GM23338 (cell line): ENCODE data around the gene DAB1. TPM values are rescaled to one million over a fixed set of nuclear protein-coding genes. Genes with fewer than 3 reads are reported as not detected.

ENCODE experiments used
- ATAC-seq: fragments of 200-7000 bp; cut with Tn5 transposase; 3 replicates; pipeline ENCODE4 v1.9.1; 2020
- DNase-seq: peaks from one replicate; pipeline ENCODE4 v3.0.0-alpha.2; 2015; ENCODE audit warnings: low spot score
- H2AFZ ChIP-seq: fragments of 200-600 bp; sonication (generic); 2 replicates; pipeline ENCODE4 v1.8.0; 2016; ENCODE audit warnings: antibody characterized with exemption, mild to moderate bottlenecking, moderate library complexity
- H3F3A ChIP-seq: fragments of 200-600 bp; sonication (generic); replicated peaks from 2 replicates; pipeline ENCODE4 v1.8.0; 2017; ENCODE audit warnings: antibody characterized with exemption, mixed run types, low read depth
- H3K27ac ChIP-seq: fragments of 200-600 bp; sonication (generic); 2 replicates; pipeline ENCODE4 v1.6.1; 2016; ENCODE audit warnings: low read depth
- H3K27me3 ChIP-seq: fragments of 200-600 bp; sonication (generic); 2 replicates; pipeline ENCODE4 v1.8.0; 2016; ENCODE audit warnings: mild to moderate bottlenecking, mixed run types, moderate library complexity; ENCODE audit not compliant: insufficient read depth
- H3K36me3 ChIP-seq: fragments of 200-600 bp; sonication (generic); 2 replicates; pipeline ENCODE4 v1.8.0; 2016; ENCODE audit warnings: mild to moderate bottlenecking; ENCODE audit not compliant: insufficient read depth
- H3K4me1 ChIP-seq: fragments of 200-600 bp; sonication (generic); 2 replicates; pipeline ENCODE4 v1.8.0; 2016; ENCODE audit warnings: mild to moderate bottlenecking, moderate library complexity; ENCODE audit not compliant: insufficient read depth
- H3K4me2 ChIP-seq: fragments of 200-600 bp; sonication (generic); 2 replicates; pipeline ENCODE4 v1.7.1; 2017; ENCODE audit warnings: mixed run types
- H3K4me3 ChIP-seq: fragments of 200-600 bp; sonication (generic); 2 replicates; pipeline ENCODE4 v1.6.1; 2016; ENCODE audit warnings: mixed run types
- H3K79me2 ChIP-seq: fragments of 200-600 bp; sonication (generic); replicated peaks from 2 replicates; pipeline ENCODE4 v1.8.0; 2017; ENCODE audit warnings: mild to moderate bottlenecking; ENCODE audit not compliant: insufficient read depth
- H3K9me2 ChIP-seq: fragments of 200-600 bp; sonication (generic); 2 replicates; pipeline ENCODE4 v1.8.0; 2017; ENCODE audit not compliant: insufficient read depth
- H4K20me1 ChIP-seq: fragments of 200-600 bp; sonication (generic); replicated peaks from 2 replicates; pipeline ENCODE4 v1.8.0; 2017; ENCODE audit warnings: mild to moderate bottlenecking; ENCODE audit not compliant: insufficient read depth
- H3K27ac Mint-ChIP-seq: 2 replicates; pipeline ENCODE4 v1.8.0; 2020; ENCODE audit warnings: inconsistent platforms, mild to moderate bottlenecking, moderate library complexity, mixed read lengths
- H3K27me3 Mint-ChIP-seq: 3 replicates; pipeline ENCODE4 v1.8.0; 2022; ENCODE audit warnings: low read depth, mild to moderate bottlenecking, moderate library complexity, mixed read lengths, inconsistent platforms; ENCODE audit not compliant: insufficient read depth, poor library complexity
- H3K36me3 Mint-ChIP-seq: 3 replicates; pipeline ENCODE4 v1.8.0; 2021; ENCODE audit warnings: low read depth, mild to moderate bottlenecking, inconsistent platforms, moderate library complexity, mixed read lengths
- H3K4me1 Mint-ChIP-seq: 3 replicates; pipeline ENCODE4 v1.8.0; 2020; ENCODE audit warnings: mild to moderate bottlenecking, inconsistent platforms, mixed read lengths
- H3K4me3 Mint-ChIP-seq: 3 replicates; pipeline ENCODE4 v1.8.0; 2021; ENCODE audit warnings: moderate library complexity, mild to moderate bottlenecking, inconsistent platforms, mixed read lengths
- H3K9me3 Mint-ChIP-seq: 3 replicates; pipeline ENCODE4 v1.8.0; 2020; ENCODE audit warnings: moderate library complexity, mild to moderate bottlenecking, inconsistent platforms, mixed read lengths
- CREB1 ChIP-seq: fragments of 250-450 bp; sonication (Bioruptor Pico); IDR thresholded peaks from 2 replicates; pipeline ENCODE4 v1.5.0; 2020; ENCODE audit warnings: low read depth, mild to moderate bottlenecking, moderate library complexity
- EZH2 ChIP-seq: fragments of 200-600 bp; sonication (generic); IDR thresholded peaks from one replicate; pipeline ENCODE4 v1.8.0; 2017; ENCODE audit warnings: antibody characterized with exemption, mild to moderate bottlenecking, low read depth; ENCODE audit not compliant: unreplicated experiment
- JUNB ChIP-seq: IDR thresholded peaks from one replicate; pipeline ENCODE4 v1.6.1; 2016; ENCODE audit warnings: antibody characterized with exemption; ENCODE audit not compliant: unreplicated experiment
- NANOG ChIP-seq: IDR thresholded peaks from 2 replicates; pipeline ENCODE4 v1.6.1; 2016; ENCODE audit warnings: antibody characterized with exemption, borderline replicate concordance
- POLR2AphosphoS5 ChIP-seq: IDR thresholded peaks from 2 replicates; pipeline ENCODE4 v1.6.1; 2016; ENCODE audit warnings: antibody characterized with exemption, low read depth
- STAT1 ChIP-seq: IDR thresholded peaks from one replicate; pipeline ENCODE4 v1.6.1; 2016; ENCODE audit warnings: antibody characterized with exemption; ENCODE audit not compliant: unreplicated experiment
- ZNF331 ChIP-seq: fragments of 250-450 bp; sonication (Bioruptor Pico); IDR thresholded peaks from 2 replicates; pipeline ENCODE4 v1.5.0; 2020; ENCODE audit warnings: low read depth, mild to moderate bottlenecking, moderate library complexity
- polyA plus RNA-seq: library from polyadenylated mRNA; unstranded; fragments of >200 nt; fragmentation: Nextera tagmentation; extraction: Ambion mirVana; gene quantifications from 2 replicates; pipeline ENCODE4 v1.2.1, GENCODE V29; 2016
- total RNA-seq: library from RNA; depleted of rRNA; stranded (reverse); fragments of >200 nt; shearing (Covaris generic); gene quantifications from 2 replicates; pipeline ENCODE4 v1.2.3, GENCODE V29; 2014
- TF ChIP-seq, protein P1 (sequence below): IDR thresholded peaks from one replicate; pipeline ENCODE4 v1.6.1; 2018; ENCODE audit warnings: antibody characterized with exemption; ENCODE audit not compliant: unreplicated experiment
- TF ChIP-seq, protein P2 (sequence below), 2 experiments: fragments of 200-600 bp in 1 of 2; sonication (generic) in 1 of 2; conservative IDR thresholded peaks; 2 replicates each; pipeline versions ENCODE4 v1.5.1 to v1.6.1; 2016 to 2017; ENCODE audit warnings: antibody characterized with exemption in 2 of 2, low read depth in 2 of 2, mild to moderate bottlenecking in 2 of 2, moderate library complexity in 1 of 2
- TF ChIP-seq, protein P3 (sequence below): fragments of 250-450 bp; sonication (Bioruptor Pico); IDR thresholded peaks from 2 replicates; pipeline ENCODE4 v1.5.0; 2020; ENCODE audit warnings: mild to moderate bottlenecking, moderate library complexity

DAB1 gene
- total and polyA plus RNA-seq, 2 experiments from 2014 or later, result 12.8 to 14.5 TPM

DNA sequence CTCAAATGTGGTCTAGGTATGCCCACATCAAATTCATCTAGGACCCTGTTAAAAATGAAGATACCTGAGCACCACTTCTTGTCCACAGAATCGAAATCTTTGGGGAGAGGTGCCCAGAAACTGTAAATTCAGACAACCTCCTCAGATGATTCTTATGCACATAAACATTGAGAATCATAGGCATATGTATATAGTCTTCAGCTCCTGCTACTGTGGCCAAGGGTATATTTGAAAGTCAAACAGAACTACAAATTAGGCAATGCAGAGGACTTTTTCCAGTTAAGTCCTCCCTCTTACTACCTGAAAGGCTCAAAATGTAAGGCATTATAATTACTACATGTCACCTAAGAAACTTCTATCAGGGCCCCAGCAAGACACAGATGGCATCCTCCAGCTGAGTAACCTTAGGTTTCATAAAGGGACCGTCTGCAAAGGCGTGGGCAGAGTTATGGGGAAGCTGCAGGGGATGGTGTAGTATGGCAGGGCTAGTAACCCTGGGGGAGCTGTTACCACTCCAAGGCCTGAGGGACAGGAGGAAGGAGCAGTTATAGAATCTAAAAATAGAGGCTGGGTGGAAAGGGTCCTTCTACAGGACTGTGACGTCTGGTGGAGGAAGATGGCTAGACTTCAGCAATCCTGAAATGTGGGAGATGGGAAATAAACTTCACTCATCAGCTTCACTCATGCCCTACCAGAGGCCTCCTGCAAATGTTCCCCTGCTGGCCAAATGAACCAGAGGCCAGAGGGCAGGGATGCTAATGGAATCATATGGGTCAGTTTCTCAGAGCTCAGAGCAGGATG, 46.3 kb downstream of the DAB1 start:
- no peaks in the 10 kb centered on the region for H3F3A ChIP-seq
- no peak overlapping the region for H3K27ac ChIP-seq
- Mint-ChIP-seq H3K27ac (0 out of 2 replicates have a peak overlapping the region, but pooled peaks have one; percentile 23), H3K36me3 (no peaks in the 10 kb centered on the region), H3K4me3 (no peak overlapping the region), H3K9me3 (no peaks in the 10 kb centered on the region; the same call in 2 of the 3 replicates), H3K4me1 (peaks cover 19% of the 10 kb centered on the region), H3K27me3 (peaks cover 8% of the 10 kb centered on the region)
- no peaks in the 10 kb centered on the region for H3K36me3 ChIP-seq
- 0 out of 2 replicates have a peak, but pooled peaks cover 3% of the 10 kb centered on the region for H4K20me1 ChIP-seq
- no peaks in the 10 kb centered on the region for H3K9me2 ChIP-seq
- peaks cover 20% of the 10 kb centered on the region for H3K79me2 ChIP-seq
- H3K4me1 ChIP-seq, result peaks cover 8% of the 10 kb centered on the region; the same call in 1 of the 2 replicates
- H2AFZ ChIP-seq, result no peak overlapping the region
- no peaks in the 10 kb centered on the region for H3K27me3 ChIP-seq
- H3K4me3 ChIP-seq, result no peak overlapping the region
- TF ChIP-seq CREB1 (CRISPR knock-in tag) (no peak), NANOG (no peak), EZH2 (no peak), STAT1 (no peak), JUNB (peak; percentile 57), POLR2AphosphoS5 (no peak), ZNF331 (CRISPR knock-in tag) (no peak)
- TF ChIP-seq, protein P1, sequence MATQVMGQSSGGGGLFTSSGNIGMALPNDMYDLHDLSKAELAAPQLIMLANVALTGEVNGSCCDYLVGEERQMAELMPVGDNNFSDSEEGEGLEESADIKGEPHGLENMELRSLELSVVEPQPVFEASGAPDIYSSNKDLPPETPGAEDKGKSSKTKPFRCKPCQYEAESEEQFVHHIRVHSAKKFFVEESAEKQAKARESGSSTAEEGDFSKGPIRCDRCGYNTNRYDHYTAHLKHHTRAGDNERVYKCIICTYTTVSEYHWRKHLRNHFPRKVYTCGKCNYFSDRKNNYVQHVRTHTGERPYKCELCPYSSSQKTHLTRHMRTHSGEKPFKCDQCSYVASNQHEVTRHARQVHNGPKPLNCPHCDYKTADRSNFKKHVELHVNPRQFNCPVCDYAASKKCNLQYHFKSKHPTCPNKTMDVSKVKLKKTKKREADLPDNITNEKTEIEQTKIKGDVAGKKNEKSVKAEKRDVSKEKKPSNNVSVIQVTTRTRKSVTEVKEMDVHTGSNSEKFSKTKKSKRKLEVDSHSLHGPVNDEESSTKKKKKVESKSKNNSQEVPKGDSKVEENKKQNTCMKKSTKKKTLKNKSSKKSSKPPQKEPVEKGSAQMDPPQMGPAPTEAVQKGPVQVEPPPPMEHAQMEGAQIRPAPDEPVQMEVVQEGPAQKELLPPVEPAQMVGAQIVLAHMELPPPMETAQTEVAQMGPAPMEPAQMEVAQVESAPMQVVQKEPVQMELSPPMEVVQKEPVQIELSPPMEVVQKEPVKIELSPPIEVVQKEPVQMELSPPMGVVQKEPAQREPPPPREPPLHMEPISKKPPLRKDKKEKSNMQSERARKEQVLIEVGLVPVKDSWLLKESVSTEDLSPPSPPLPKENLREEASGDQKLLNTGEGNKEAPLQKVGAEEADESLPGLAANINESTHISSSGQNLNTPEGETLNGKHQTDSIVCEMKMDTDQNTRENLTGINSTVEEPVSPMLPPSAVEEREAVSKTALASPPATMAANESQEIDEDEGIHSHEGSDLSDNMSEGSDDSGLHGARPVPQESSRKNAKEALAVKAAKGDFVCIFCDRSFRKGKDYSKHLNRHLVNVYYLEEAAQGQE, result no peak
- TF ChIP-seq, protein P2, sequence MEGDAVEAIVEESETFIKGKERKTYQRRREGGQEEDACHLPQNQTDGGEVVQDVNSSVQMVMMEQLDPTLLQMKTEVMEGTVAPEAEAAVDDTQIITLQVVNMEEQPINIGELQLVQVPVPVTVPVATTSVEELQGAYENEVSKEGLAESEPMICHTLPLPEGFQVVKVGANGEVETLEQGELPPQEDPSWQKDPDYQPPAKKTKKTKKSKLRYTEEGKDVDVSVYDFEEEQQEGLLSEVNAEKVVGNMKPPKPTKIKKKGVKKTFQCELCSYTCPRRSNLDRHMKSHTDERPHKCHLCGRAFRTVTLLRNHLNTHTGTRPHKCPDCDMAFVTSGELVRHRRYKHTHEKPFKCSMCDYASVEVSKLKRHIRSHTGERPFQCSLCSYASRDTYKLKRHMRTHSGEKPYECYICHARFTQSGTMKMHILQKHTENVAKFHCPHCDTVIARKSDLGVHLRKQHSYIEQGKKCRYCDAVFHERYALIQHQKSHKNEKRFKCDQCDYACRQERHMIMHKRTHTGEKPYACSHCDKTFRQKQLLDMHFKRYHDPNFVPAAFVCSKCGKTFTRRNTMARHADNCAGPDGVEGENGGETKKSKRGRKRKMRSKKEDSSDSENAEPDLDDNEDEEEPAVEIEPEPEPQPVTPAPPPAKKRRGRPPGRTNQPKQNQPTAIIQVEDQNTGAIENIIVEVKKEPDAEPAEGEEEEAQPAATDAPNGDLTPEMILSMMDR (conservative IDR thresholded peaks at IDR 0.05; ENCODE audit: low read depth in 2 of 2), result peak; percentile 6 to 35; a peak in 3 of 4 replicates
- TF ChIP-seq, protein P3, sequence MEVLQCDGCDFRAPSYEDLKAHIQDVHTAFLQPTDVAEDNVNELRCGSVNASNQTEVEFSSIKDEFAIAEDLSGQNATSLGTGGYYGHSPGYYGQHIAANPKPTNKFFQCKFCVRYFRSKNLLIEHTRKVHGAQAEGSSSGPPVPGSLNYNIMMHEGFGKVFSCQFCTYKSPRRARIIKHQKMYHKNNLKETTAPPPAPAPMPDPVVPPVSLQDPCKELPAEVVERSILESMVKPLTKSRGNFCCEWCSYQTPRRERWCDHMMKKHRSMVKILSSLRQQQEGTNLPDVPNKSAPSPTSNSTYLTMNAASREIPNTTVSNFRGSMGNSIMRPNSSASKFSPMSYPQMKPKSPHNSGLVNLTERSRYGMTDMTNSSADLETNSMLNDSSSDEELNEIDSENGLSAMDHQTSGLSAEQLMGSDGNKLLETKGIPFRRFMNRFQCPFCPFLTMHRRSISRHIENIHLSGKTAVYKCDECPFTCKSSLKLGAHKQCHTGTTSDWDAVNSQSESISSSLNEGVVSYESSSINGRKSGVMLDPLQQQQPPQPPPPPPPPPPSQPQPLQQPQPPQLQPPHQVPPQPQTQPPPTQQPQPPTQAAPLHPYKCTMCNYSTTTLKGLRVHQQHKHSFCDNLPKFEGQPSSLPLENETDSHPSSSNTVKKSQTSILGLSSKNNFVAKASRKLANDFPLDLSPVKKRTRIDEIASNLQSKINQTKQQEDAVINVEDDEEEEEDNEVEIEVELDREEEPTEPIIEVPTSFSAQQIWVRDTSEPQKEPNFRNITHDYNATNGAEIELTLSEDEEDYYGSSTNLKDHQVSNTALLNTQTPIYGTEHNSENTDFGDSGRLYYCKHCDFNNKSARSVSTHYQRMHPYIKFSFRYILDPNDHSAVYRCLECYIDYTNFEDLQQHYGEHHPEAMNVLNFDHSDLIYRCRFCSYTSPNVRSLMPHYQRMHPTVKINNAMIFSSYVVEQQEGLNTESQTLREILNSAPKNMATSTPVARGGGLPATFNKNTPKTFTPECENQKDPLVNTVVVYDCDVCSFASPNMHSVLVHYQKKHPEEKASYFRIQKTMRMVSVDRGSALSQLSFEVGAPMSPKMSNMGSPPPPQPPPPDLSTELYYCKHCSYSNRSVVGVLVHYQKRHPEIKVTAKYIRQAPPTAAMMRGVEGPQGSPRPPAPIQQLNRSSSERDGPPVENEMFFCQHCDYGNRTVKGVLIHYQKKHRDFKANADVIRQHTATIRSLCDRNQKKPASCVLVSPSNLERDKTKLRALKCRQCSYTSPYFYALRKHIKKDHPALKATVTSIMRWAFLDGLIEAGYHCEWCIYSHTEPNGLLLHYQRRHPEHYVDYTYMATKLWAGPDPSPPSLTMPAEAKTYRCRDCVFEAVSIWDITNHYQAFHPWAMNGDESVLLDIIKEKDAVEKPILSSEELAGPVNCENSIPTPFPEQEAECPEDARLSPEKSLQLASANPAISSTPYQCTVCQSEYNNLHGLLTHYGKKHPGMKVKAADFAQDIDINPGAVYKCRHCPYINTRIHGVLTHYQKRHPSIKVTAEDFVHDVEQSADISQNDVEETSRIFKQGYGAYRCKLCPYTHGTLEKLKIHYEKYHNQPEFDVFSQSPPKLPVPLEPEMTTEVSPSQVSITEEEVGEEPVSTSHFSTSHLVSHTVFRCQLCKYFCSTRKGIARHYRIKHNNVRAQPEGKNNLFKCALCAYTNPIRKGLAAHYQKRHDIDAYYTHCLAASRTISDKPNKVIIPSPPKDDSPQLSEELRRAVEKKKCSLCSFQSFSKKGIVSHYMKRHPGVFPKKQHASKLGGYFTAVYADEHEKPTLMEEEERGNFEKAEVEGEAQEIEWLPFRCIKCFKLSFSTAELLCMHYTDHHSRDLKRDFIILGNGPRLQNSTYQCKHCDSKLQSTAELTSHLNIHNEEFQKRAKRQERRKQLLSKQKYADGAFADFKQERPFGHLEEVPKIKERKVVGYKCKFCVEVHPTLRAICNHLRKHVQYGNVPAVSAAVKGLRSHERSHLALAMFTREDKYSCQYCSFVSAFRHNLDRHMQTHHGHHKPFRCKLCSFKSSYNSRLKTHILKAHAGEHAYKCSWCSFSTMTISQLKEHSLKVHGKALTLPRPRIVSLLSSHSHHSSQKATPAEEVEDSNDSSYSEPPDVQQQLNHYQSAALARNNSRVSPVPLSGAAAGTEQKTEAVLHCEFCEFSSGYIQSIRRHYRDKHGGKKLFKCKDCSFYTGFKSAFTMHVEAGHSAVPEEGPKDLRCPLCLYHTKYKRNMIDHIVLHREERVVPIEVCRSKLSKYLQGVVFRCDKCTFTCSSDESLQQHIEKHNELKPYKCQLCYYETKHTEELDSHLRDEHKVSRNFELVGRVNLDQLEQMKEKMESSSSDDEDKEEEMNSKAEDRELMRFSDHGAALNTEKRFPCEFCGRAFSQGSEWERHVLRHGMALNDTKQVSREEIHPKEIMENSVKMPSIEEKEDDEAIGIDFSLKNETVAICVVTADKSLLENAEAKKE, result no peak
- no peak overlapping the region for H3K4me2 ChIP-seq
- peak; percentile 22 for DNase-seq
- peak; percentile 63 for ATAC-seq
